ENCODE data around the gene MRPS9.

- TF ChIP-seq EZH2 (IDR thresholded peaks at IDR 0.05; ENCODE audit: borderline replicate concordance, low read length) = no peak
- TF ChIP-seq CTCF (IDR thresholded peaks at IDR 0.05; ENCODE audit: low read length) = no peak
Observed at GRCh38 chr2:105142239-105142638, 104.4 kb downstream of the MRPS9 start.

Data from OCI-LY1 (cell line).